H9 (cell line): ENCODE measurements around the gene ATAD3B. TPM values are rescaled to one million over a fixed set of nuclear protein-coding genes. Genes with fewer than 3 reads are reported as not detected.

Experiments used
- DNase-seq: peaks from one replicate; pipeline ENCODE4 v3.0.0-alpha.2; 2017
- H2AFZ ChIP-seq: one replicate; pipeline ENCODE4 v1.6.1; 2013; ENCODE audit warnings: mild to moderate bottlenecking, low read length, control low read depth, moderate library complexity
- H2AK5ac ChIP-seq: 2 replicates; pipeline ENCODE4 v1.6.1; 2013; ENCODE audit warnings: low read length, control low read depth, mixed read lengths; ENCODE audit not compliant: insufficient read length
- H2BK120ac ChIP-seq: one replicate; pipeline ENCODE4 v1.6.1; 2013; ENCODE audit warnings: low read depth, mild to moderate bottlenecking, low read length, control low read depth, inconsistent platforms; ENCODE audit not compliant: poor library complexity, severe bottlenecking
- H2BK12ac ChIP-seq: 2 replicates; pipeline ENCODE4 v1.6.1; 2013; ENCODE audit warnings: low read length, control low read depth, mixed read lengths, low read depth; ENCODE audit not compliant: insufficient read length
- H2BK15ac ChIP-seq: 2 replicates; pipeline ENCODE4 v1.6.1; 2013; ENCODE audit warnings: low read depth, low read length, control low read depth
- H2BK20ac ChIP-seq: one replicate; pipeline ENCODE4 v1.6.1; 2013; ENCODE audit warnings: low read depth, mild to moderate bottlenecking, low read length, control low read depth, inconsistent platforms; ENCODE audit not compliant: poor library complexity, severe bottlenecking
- H2BK5ac ChIP-seq: 2 replicates; pipeline ENCODE4 v1.6.1; 2013; ENCODE audit warnings: low read length, control low read depth, mixed read lengths; ENCODE audit not compliant: insufficient read length
- H3K14ac ChIP-seq: 2 replicates; pipeline ENCODE4 v1.6.1; 2013; ENCODE audit warnings: low read length, control low read depth; ENCODE audit not compliant: insufficient read depth
- H3K18ac ChIP-seq: 2 replicates; pipeline ENCODE4 v1.6.1; 2013; ENCODE audit warnings: low read depth, mild to moderate bottlenecking, mixed read lengths, low read length, control low read depth; ENCODE audit not compliant: insufficient read length
- H3K23ac ChIP-seq: 2 replicates; pipeline ENCODE4 v1.6.1; 2013; ENCODE audit warnings: low read length, control low read depth, mixed read lengths, low read depth; ENCODE audit not compliant: insufficient read length
- H3K23me2 ChIP-seq: 2 replicates; pipeline ENCODE4 v1.6.1; 2013; ENCODE audit warnings: low read depth, mild to moderate bottlenecking, mixed read lengths, low read length, control low read depth; ENCODE audit not compliant: insufficient read length, poor library complexity, severe bottlenecking
- H3K27ac ChIP-seq: 2 replicates; pipeline ENCODE4 v1.5.1; 2013; ENCODE audit warnings: low read length, control low read depth, mixed read lengths, low read depth; ENCODE audit not compliant: insufficient read length
- H3K27me3 ChIP-seq: 2 replicates; pipeline ENCODE4 v1.6.1; 2013; ENCODE audit warnings: low read length, control low read depth, inconsistent platforms; ENCODE audit not compliant: insufficient read depth
- H3K4ac ChIP-seq: 2 replicates; pipeline ENCODE4 v1.6.1; 2013; ENCODE audit warnings: low read depth, mild to moderate bottlenecking, control low read depth, inconsistent platforms, low read length, moderate library complexity
- H3K4me1 ChIP-seq: 2 replicates; pipeline ENCODE4 v1.6.1; 2013; ENCODE audit warnings: low read length, control low read depth, inconsistent platforms; ENCODE audit not compliant: insufficient read depth
- H3K4me2 ChIP-seq: 2 replicates; pipeline ENCODE4 v1.6.1; 2013; ENCODE audit warnings: low read length, control low read depth, mixed read lengths; ENCODE audit not compliant: insufficient read length, insufficient read depth
- H3K56ac ChIP-seq: 2 replicates; pipeline ENCODE4 v1.6.1; 2013; ENCODE audit warnings: low read depth, mild to moderate bottlenecking, mixed read lengths, low read length, control low read depth; ENCODE audit not compliant: insufficient read length
- H3K79me1 ChIP-seq: 2 replicates; pipeline ENCODE4 v1.6.1; 2013; ENCODE audit warnings: low read depth, mild to moderate bottlenecking, moderate library complexity, low read length, control low read depth, inconsistent platforms; ENCODE audit not compliant: insufficient read depth, poor library complexity, severe bottlenecking
- H3K79me2 ChIP-seq: 2 replicates; pipeline ENCODE4 v1.6.1; 2013; ENCODE audit warnings: low read length, control low read depth, inconsistent platforms; ENCODE audit not compliant: insufficient read depth
- H3K9ac ChIP-seq: 2 replicates; pipeline ENCODE4 v1.6.1; 2013; ENCODE audit warnings: low read length, control low read depth, mixed read lengths; ENCODE audit not compliant: insufficient read length; ENCODE audit errors: extremely low read depth
- H3K9me3 ChIP-seq: one replicate; pipeline ENCODE4 v1.6.1; 2013; ENCODE audit warnings: low read depth, low read length, inconsistent platforms; ENCODE audit not compliant: control insufficient read depth
- H3T11ph ChIP-seq: one replicate; pipeline ENCODE4 v1.6.1; 2013; ENCODE audit warnings: mild to moderate bottlenecking, low read length, control low read depth, inconsistent platforms
- H4K20me1 ChIP-seq: one replicate; pipeline ENCODE4 v1.6.1; 2013; ENCODE audit not compliant: control insufficient read depth, insufficient read length, insufficient read depth
- H4K5ac ChIP-seq: 2 replicates; pipeline ENCODE4 v1.6.1; 2013; ENCODE audit warnings: low read depth, mild to moderate bottlenecking, mixed read lengths, low read length, control low read depth; ENCODE audit not compliant: insufficient read length
- H4K8ac ChIP-seq: replicated peaks from 2 replicates; pipeline ENCODE4 v1.6.1; 2013; ENCODE audit warnings: low read length, control low read depth, mixed read lengths, low read depth; ENCODE audit not compliant: insufficient read length
- H4K91ac ChIP-seq: 2 replicates; pipeline ENCODE4 v1.6.1; 2013; ENCODE audit warnings: low read depth, mild to moderate bottlenecking, moderate library complexity, mixed read lengths, low read length, control low read depth; ENCODE audit not compliant: insufficient read length
- H3K27ac Mint-ChIP-seq, 3 experiments: 2 replicates in 2 of 3; 3 replicates in 1 of 3; pipeline ENCODE4 v1.8.0; 2020 to 2021; ENCODE audit warnings: mixed read lengths in 3 of 3, mild to moderate bottlenecking in 1 of 3, moderate library complexity in 1 of 3
- H3K27me3 Mint-ChIP-seq: 2 replicates; pipeline ENCODE4 v1.8.0; 2021; ENCODE audit warnings: low read depth, mild to moderate bottlenecking, moderate library complexity, mixed read lengths
- H3K36me3 Mint-ChIP-seq, 3 experiments: 2 replicates in 2 of 3; 3 replicates in 1 of 3; pipeline ENCODE4 v1.8.0; 2020 to 2021; ENCODE audit warnings: low read depth in 3 of 3, mixed read lengths in 3 of 3; ENCODE audit not compliant: insufficient read depth in 1 of 3
- H3K4me1 Mint-ChIP-seq, 2 experiments: 2 replicates each; pipeline ENCODE4 v1.8.0; 2020; ENCODE audit warnings: mixed read lengths in 2 of 2
- H3K4me3 Mint-ChIP-seq, 2 experiments: 2 replicates in 1 of 2; 3 replicates in 1 of 2; pipeline ENCODE4 v1.8.0; 2020 to 2021; ENCODE audit warnings: mild to moderate bottlenecking in 2 of 2, mixed read lengths in 2 of 2, moderate library complexity in 1 of 2
- H3K9me3 Mint-ChIP-seq, 2 experiments: 2 replicates in 1 of 2; 3 replicates in 1 of 2; pipeline ENCODE4 v1.8.0; 2020; ENCODE audit warnings: mild to moderate bottlenecking in 2 of 2, mixed read lengths in 2 of 2, moderate library complexity in 1 of 2
- CTCF ChIP-seq: fragments of 200-600 bp; sonication (generic); conservative IDR thresholded peaks from 3 replicates; pipeline ENCODE4 v1.8.0; 2021; ENCODE audit warnings: antibody characterized with exemption, mild to moderate bottlenecking
- WGBS: extraction: QIAGEN DNeasy Blood & Tissue Kit; methylation state at CpG from one replicate; pipeline ENCODE4 v1.1.7; 2013; ENCODE audit warnings: missing lambda C conversion rate, low lambda C conversion rate, mixed read lengths; ENCODE audit not compliant: insufficient read length; ENCODE audit errors: extremely low coverage; 5-methylcytosine and 5-hydroxymethylcytosine counted together
- total RNA-seq: library from RNA; stranded (reverse); gene quantifications from 2 replicates; pipeline ENCODE4 v1.2.1, GENCODE V29; 2021

The ATAD3B gene
- total RNA-seq, 1 experiment from 2014 or later: 78.6 TPM

- H3K27ac Mint-ChIP-seq: no peak within 1 kb of the TSS
- Histone ChIP-seq H3K18ac (peak within 1 kb of the TSS; percentile 64), H3T11ph (no peak within 1 kb of the TSS), H2BK12ac (no peak within 1 kb of the TSS), H3K27ac (no peak within 1 kb of the TSS), H3K79me1 (no peaks in the 10 kb centered on the region), H2AFZ (no peak within 1 kb of the TSS), H4K20me1 (no peaks in the 10 kb centered on the region), H3K27me3 (no peaks in the 10 kb centered on the region), H3K56ac (no peak within 1 kb of the TSS), H2BK120ac (no peak within 1 kb of the TSS), H3K4me1 (no peaks in the 10 kb centered on the region), H3K14ac (peak within 1 kb of the TSS; percentile 44; the same call in 1 of the 2 replicates), H3K4me2 (peak within 1 kb of the TSS; percentile 70), H4K8ac (no peak within 1 kb of the TSS), H3K23me2 (peaks cover 7% of the 10 kb centered on the region), H2BK15ac (no peak within 1 kb of the TSS), H4K5ac (no peak within 1 kb of the TSS), H3K79me2 (no peaks in the 10 kb centered on the region), H3K9ac (peak within 1 kb of the TSS; percentile 39), H2BK5ac (no peak within 1 kb of the TSS), H4K91ac (no peak within 1 kb of the TSS), H3K9me3 (no peaks in the 10 kb centered on the region), H2BK20ac (no peak within 1 kb of the TSS), H3K4ac (no peak within 1 kb of the TSS), H3K23ac (no peak within 1 kb of the TSS), H2AK5ac (no peak within 1 kb of the TSS)
- peak within 1 kb of the TSS; percentile 72 to 85 for H3K4me3 Mint-ChIP-seq
- no peak for TF ChIP-seq CTCF
- H3K4me1 Mint-ChIP-seq: peaks cover 0 to 4% of the 10 kb centered on the region in 2 experiments; a peak in 2 of 4 replicates
- no peaks in the 10 kb centered on the region; the same call in 1 of the 2 replicates for H3K27me3 Mint-ChIP-seq
- H3K9me3 Mint-ChIP-seq: no peaks in the 10 kb centered on the region; a peak in 1 of 5 replicates
- DNase-seq: peak; percentile 86
- peaks cover 1 to 35% (median 32%) of the 10 kb centered on the region in 3 experiments; a peak in 6 of 7 replicates for H3K36me3 Mint-ChIP-seq
- WGBS: no CpG with 5 or more reads among the region's 100 CpGs
Observed at GRCh38 chr1:1540090-1540817, 68.7 kb downstream of the ATAD3B start, which contains the start of gene TMEM240. TMEM240 (minus strand) TSS chr1:1540624; CDS start chr1:1540346, 278 bp downstream.
